HG02970 (cell line): ENCODE results near the gene DDAH1.
"Not testable (repeated sequence)": the region's sequence is repeated elsewhere in the genome, so short reads cannot be mapped to it uniquely, and the experiment has no call there.

Source experiments
- ATAC-seq: cut with Tn5 transposase; IDR thresholded peaks from one replicate; pipeline ENCODE4 v1.9.1; 2021; ENCODE audit warnings: mild to moderate bottlenecking, moderate library complexity, moderate number of reproducible peaks; ENCODE audit not compliant: unreplicated experiment, low FRiP score

Gene DDAH1

GRCh38 chr1:85361606-85362296 is 103.2 kb downstream of the DDAH1 start:
- no peak for ATAC-seq

- no peak for ATAC-seq
These were observed 104.0 kb downstream of the DDAH1 start for GRCh38 chr1:85360730-85361493.

GRCh38 chr1:85359874-85360721 is 104.9 kb downstream of the DDAH1 start:
- ATAC-seq: no peak

GRCh38 chr1:85358702-85359438 is 106.1 kb downstream of the DDAH1 start:
- ATAC-seq: no peak

- no peak for ATAC-seq
These were observed 107.1 kb downstream of the DDAH1 start for GRCh38 chr1:85357817-85358216.

- no peak for ATAC-seq
These were observed 108.8 kb downstream of the DDAH1 start for GRCh38 chr1:85356130-85356529.

- ATAC-seq: no peak
These were observed 112.9 kb downstream of the DDAH1 start for GRCh38 chr1:85352055-85352454.

- no peak for ATAC-seq
These were observed 113.6 kb downstream of the DDAH1 start for GRCh38 chr1:85351202-85351828.

GRCh38 chr1:85349224-85349623 is 115.7 kb downstream of the DDAH1 start:
- ATAC-seq: no peak

- ATAC-seq: no peak
These were observed 117.1 kb downstream of the DDAH1 start for GRCh38 chr1:85347908-85348307.

GRCh38 chr1:85347275-85347674 is 117.7 kb downstream of the DDAH1 start:
- not testable (repeated sequence) for ATAC-seq

GRCh38 chr1:85344256-85344694 is 120.7 kb downstream of the DDAH1 start:
- no peak for ATAC-seq

GRCh38 chr1:85343612-85344255 is 121.2 kb downstream of the DDAH1 start:
- no peak for ATAC-seq

GRCh38 chr1:85343213-85343611 is 121.7 kb downstream of the DDAH1 start:
- no peak for ATAC-seq

- ATAC-seq: no peak
These were observed 122.8 kb downstream of the DDAH1 start for GRCh38 chr1:85342207-85342606.

- ATAC-seq: no peak
These were observed 124.5 kb downstream of the DDAH1 start for GRCh38 chr1:85340427-85340826.

- no peak for ATAC-seq
These were observed 125.1 kb downstream of the DDAH1 start for GRCh38 chr1:85339656-85340399.

- no peak for ATAC-seq
These were observed 125.9 kb downstream of the DDAH1 start for GRCh38 chr1:85339089-85339488.

- ATAC-seq: no peak
These were observed 130.0 kb downstream of the DDAH1 start for GRCh38 chr1:85334962-85335361.
